CD4-positive, alpha-beta T cell treated with Interferon gamma for 1 hour (primary cell): ENCODE results near the gene CATSPERE.
"Not testable (repeated sequence)": the region's sequence is repeated elsewhere in the genome, so short reads cannot be mapped to it uniquely, and the experiment has no call there.

Experiments
- DNase-seq: peaks from one replicate; pipeline ENCODE4 v3.0.0-alpha.2; 2020

The CATSPERE gene

DNA sequence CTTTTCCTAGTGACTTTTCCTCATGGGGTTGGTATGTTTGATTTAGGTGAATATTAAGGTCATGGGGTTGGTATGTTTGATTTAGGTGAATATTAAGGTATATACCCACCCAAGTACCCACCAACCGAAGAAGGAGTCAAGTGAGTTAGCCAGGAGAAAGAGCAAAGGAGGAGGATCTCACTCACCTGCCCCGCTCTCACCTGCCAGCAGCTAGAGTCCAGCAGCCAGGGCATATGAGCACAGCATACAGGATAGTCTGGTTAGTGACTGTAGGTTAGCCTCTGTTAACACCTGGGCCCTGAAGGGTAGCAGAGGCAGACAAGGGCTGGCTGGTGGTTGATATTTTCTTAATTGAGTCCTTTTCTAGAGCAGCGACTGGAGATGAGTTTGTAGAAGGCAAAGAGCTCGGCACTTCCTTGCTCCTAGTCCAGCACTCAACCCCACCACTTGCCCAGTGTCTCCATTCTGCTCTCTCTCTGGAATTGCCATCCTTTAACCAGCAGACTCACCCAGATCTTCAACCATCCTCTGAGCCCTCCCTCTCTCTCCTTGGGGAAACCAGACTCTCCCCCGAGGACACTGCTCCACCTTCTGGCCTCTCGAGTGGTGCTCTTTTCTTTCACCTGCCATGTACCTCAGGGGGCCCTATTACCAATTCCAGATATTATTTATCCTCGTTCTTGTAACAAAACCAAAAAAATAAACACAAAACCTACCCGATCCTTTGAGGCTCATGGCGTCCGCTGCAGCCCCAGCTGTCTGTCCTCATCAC is 175.6 kb downstream of the CATSPERE start:
- DNase-seq: no peak

DNA sequence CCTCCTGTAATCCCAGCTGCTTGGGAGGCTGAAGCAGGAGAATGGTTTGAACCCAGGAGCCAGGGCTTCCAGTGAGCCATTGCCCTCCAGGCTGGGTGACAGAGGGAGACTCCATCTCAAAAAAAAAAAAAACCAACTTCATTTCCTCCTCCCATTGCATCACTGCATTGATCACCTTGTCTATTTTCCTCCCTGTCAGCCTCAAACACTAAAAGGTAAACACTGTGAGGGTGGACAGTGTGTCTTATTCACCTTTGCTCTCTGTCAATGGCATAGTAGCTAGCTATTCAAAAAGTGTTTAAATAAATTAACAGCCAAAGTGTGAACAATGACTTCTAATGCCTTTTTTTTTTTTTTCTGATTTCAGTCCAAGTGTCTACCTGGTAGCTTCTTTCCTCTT is 178.5 kb downstream of the CATSPERE start:
- DNase-seq: no peak

GRCh38 chr1:244640917-244641316 is 179.8 kb downstream of the CATSPERE start:
- no peak for DNase-seq

DNA sequence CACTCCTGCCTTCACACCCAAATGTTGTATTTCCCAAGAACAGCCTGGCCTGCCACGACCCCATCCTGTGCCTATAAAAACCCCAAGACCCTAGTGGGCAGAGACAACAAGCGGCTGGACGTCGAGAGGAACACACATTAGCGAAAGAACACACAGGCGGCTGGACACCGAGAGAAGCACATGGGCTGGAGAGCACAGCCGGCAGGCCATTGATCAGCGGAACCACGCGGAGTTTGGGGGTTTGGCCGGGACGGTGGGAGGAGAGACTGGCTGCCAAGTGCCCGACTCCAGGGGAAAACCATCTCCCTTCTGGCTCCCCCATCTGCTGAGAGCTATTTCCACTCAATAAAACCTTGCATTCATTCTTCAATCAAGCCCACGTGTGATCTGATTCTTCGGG is 181.5 kb downstream of the CATSPERE start:
- no peak for DNase-seq

DNA sequence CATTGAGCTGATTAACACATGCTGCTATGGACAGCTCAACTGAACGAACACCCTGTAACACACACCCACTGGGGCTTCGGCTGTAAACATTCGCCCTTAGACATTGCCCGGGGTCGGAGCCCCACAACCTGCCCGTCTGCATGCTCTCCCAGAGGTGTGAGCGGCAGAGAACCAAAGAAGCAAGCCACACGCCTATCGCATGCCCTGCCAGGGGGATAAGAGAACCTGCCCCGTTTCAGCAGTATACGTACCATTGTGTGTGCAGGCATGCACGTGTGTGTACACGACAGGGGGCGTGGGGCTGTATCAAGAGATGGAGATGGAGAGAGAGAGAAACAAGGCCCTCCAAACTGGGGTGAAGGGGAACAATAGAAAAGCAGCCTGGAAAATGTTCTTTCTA is 181.9 kb downstream of the CATSPERE start:
- no peak for DNase-seq

DNA sequence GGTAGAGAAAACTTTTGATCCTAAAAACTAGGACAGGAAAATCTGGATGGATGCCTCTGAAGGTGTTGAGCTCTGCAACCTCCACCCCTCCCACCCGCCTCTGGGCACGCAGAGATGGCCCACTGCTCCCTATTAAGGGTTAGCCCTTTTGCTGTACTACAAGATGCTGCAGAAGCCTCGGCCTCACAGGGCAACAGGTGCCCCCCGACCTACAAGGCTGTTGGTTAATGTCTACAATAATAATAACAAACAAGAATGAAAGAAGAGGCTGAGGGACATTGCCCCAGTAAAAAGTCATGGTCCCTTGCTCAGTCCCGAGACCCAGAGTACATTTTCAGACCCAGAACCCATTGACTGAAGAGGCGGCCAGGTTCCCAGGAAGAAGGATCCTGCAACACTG is 184.3 kb downstream of the CATSPERE start:
- no peak for DNase-seq

DNA sequence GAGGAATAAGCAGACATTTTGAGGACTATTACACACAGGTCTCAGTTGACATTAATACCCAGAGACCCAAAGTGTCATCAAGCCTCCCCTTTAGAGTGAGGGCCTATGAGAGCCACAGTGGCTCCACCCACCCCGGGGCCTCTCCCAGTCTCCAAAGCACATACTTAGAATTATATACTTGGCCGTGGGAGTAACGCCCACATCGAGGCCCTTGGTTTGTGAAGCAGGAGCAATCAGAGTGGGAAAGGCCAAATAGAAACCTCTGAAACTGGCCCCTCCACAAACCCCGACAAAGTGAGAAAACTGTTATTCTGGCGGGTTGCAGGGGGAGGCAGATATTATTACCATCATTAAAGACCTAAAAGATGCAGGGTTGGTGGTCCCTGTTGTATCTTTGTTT is 184.8 kb downstream of the CATSPERE start:
- DNase-seq: no peak

- DNase-seq: no peak
Measured at GRCh38 chr1:244647819-244648218, 186.7 kb downstream of the CATSPERE start.

GRCh38 chr1:244651956-244652622 is 191.0 kb downstream of the CATSPERE start:
- no peak for DNase-seq

DNA sequence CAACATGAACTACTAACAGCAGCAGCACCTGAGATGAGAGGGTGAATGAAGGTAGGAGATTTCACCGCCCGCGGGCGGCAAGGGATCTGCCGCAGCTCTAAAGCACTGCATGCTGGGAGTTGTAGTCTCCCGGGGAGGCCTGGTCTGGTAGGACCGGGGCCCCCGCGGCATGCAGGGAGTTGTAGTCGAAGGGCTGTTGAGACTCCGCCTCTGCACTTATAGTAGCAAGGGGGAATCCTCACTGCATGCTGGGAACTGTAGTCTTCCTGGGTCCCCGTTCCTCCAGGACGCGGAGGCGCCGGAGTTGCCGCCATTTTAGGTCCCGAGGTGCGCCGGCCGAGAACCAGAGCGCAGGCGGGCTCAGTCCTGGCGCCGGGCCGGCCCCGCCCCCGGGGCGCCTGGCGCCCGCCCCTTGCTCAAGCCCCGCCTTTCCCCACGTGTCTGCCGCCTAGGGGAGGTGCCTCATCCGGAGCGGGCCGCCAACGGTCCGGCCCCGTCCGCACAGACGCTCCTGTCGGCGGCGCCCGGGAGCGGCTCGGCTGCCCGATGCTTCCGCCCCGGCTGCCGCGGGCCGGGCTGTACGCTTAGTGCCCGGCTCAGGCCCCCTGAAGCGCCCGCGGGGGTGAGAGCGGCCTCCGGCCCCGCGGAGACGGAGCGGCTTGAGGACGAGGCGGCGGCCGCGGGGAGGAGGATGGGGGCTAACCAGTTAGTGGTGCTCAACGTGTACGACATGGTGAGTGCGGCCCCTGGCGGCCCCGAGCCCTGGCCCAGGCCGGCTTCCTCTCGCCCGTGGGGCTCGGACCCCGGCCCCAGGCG is 191.8 kb downstream of the CATSPERE start, which contains the start of gene DESI2:
Gene DESI2 (plus strand): TSS at position 504 of the 816 bp plus-strand sequence. CDS start 188 bp downstream, at position 692.
- peak; percentile 100 for DNase-seq

DNA sequence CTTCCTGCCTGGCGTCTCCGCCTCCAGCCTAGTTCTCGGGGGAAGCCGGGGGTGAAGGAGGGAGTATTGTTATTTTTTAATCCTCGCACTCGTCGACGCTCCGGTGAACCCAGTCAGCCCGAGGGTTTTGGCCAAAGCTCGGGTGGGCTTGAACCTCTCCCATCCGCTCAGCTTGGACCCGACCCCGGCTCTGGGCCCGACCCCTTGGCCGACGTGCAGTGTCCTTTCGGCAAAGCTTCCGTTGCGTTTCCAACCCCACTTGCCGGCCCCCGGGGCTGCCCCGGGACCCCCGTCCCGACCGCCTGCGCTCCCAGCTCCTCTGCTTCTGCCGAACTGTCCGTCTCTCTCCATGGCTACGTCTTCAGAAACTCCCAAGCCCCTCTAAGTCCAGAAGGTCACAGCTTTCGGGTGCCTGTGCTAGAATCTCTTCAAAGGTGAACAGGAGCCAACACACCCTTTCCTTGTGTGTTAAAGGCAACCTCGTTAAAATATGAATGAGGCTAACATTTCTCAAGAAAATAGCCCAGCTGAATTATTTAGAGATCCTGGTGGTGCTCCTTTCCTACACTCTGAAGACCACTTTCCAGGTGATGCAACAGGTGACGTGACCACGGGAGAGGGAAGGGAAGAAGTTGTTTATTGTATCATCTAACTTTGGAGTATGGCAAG is 192.5 kb downstream of the CATSPERE start:
- DNase-seq: no peak

DNA sequence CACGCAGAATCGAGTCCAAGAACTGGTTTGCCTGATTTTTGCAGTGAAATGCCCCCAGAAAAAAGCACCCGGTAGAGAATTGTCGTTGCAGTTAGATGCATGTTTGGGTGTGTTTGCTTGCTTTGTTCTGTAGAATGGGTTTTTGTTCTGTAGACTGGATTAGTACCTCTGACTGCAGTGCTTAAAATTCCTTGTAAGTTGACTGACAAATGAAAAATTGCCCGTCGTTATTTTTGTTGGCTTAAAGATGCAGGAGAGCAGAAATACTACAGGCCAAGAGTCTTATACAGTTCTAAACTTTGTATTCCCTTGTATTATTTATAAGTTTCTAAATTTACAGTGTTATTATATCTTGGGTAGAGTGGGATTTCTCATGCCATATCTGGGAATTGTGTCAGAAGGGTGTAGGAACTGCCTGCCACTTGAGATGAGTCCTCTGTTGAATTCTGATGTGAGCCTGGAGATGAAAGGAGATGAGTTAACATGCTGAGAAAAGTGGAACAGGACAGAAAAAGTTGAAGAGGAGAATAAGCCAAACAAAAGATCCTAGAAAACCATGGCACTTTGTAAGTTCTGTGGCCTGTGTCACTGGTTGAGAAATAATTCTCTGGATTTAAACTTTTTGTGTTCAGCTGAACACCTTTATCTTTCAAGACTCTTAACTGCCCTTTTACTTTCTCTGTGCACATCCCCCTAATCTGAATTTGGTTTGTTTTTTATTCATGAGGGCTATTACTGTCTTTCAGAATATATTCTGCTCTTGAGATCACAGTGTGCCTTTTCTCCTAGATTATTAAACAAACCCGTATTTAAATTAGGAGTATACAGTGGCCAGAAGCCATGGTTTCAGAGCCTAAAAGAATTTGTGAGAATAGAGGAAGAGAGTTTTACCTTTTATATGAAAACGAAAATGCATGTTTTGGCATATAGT is 193.3 kb downstream of the CATSPERE start:
- no peak for DNase-seq

DNA sequence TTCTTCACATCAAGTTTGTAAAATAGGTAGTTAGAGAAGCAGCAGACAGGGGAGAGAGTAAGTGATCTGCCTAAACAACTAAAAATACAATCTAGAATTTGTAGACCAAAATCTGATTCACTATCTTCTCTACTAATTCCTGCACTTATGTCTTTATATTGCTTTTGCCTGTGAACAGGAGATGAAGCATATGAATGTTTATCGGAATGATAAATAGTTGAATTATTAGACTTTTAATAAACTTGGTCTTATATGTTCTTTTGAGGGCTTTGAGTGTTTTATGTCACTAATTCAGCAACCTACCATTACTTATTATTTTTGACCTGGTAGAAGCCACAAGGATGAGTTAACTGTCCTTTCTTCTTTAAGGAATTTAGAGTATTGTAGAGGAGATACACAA is 194.1 kb downstream of the CATSPERE start:
- no peak for DNase-seq

DNA sequence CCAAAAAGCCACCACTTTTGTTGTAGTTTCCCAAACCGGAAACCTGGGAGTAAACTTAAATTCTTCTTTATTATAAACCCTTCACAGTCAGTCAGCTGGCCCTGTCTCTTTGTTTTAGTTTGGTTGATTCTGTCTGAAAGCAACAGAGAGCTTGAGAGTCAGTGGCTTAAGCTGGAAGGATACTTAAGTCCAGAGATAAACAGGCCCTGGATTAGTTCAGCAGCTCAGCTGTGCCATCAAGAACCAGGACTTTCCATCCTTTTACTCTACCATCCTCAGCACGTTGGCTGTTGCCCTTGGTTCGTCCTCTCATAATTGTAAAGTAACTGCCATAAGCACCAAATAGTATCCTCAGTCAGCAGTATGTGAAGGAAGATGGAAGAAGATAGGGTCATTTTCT is 196.3 kb downstream of the CATSPERE start:
- DNase-seq: no peak

GRCh38 chr1:244659694-244660093 is 198.6 kb downstream of the CATSPERE start:
- DNase-seq: no peak

GRCh38 chr1:244660595-244660994 is 199.5 kb downstream of the CATSPERE start:
- no peak for DNase-seq

- DNase-seq: not testable (repeated sequence)
Measured at GRCh38 chr1:244661569-244662312, 200.7 kb downstream of the CATSPERE start.

DNA sequence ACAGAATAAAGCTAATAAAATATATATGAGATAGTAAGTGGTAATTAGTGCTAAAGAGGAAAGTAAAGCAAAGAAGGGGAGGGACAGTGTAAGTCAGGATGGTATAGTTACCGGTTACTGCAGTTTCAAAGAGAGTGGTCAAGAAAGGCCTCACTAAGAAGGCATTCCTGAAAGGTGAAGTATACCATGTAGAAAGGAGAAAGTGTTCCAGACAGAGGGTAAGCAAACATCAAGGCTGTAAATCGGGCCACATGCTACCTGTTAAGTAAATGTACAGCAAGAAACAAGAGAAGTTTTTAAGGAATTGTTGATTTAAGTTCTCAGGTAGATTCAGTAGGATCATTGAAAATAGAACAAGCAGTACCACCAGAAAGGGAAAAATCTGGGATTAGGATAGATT is 201.5 kb downstream of the CATSPERE start:
- DNase-seq: no peak

DNA sequence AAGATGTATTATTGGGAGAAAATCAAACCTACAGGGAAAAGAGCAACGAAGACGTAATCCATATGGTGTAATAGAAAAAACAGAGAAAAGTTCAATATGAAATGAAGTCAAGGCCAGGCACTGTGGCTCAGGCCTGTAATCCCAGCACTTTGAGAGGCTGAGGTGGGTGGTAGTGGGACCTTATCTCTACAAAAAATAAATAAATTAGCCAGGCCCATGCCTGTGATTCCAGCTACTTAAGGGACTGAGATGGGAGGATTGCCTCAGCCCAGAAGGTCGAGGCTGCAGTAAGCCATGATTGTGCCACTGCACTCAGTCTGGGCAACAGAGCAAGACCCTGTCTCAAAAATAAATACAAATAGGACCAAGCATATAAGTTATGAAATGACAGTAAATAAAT is 203.3 kb downstream of the CATSPERE start:
- no peak for DNase-seq

DNA sequence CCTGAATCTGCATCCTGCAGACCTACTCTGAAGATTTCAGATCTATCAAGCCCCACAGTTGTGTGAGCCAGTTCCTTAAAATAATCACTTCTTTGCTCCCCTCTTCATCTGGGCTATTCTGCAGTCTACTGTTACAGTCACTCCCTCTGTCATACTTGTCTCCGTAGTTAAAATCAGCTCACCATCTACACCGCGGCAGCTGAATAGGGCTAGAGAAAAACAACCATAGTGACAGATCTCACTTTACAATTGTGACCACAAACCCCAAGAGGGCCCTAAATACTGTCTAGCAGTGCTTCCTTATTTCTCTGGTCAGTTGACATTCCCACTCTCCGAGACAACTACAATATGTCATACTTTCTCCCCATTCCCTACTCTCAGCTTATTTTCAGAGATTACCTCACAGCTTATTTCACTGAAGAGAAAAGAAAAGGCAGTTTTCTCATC is 204.7 kb downstream of the CATSPERE start:
- DNase-seq: no peak
